ENCODE results near the gene SMIM10L2A.

DNA sequence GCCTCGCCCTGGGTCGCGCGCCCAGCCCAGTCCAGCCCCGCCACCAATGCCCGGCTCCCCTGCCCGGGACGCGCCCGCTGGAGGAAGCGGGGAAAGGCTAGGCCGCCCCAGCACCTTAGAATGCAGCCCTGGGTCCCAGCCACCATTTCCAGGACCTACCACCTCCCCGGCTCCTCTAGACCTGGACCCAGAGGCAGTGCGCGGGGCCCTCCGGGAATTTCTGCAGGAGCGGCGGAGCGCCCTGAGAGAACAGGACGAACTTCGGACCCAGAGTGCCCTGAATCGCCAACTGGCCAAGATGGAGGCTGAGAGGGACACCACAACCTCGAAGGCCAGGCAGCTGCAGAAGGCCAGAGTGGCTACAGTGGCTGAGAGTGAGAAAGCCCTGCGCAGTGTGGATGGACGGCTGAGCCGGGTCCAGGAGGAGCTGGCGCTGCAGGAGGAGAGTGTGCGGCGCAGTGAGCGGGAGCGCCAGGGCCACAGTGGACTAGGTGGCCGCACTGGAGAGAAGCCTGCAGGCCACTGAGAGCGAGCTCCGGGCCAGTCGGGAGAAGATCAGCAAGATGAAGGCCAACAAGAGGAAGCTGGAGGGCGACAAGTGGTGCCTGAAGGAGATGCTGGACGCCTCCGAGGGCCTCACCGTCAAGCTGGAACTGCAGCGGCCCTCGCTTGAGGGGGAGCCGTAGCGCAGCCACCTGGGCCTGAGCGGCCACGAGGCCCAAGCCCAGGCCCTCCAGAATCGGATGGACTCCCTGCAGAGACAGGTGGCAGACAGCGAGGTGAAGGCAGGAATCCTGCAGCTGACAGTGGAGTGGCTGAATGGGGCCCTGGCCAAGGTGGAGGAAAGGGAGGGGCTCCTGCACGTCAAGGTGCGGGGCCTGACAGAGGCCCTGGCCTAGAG is 15.5 kb downstream of the SMIM10L2A start:
- TF ChIP-seq, protein P1, sequence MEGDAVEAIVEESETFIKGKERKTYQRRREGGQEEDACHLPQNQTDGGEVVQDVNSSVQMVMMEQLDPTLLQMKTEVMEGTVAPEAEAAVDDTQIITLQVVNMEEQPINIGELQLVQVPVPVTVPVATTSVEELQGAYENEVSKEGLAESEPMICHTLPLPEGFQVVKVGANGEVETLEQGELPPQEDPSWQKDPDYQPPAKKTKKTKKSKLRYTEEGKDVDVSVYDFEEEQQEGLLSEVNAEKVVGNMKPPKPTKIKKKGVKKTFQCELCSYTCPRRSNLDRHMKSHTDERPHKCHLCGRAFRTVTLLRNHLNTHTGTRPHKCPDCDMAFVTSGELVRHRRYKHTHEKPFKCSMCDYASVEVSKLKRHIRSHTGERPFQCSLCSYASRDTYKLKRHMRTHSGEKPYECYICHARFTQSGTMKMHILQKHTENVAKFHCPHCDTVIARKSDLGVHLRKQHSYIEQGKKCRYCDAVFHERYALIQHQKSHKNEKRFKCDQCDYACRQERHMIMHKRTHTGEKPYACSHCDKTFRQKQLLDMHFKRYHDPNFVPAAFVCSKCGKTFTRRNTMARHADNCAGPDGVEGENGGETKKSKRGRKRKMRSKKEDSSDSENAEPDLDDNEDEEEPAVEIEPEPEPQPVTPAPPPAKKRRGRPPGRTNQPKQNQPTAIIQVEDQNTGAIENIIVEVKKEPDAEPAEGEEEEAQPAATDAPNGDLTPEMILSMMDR (IDR thresholded peaks at IDR 0.05), result no peak
- no peak for TF ChIP-seq POLR2A (IDR thresholded peaks at IDR 0.05)
